SU-DHL-6 (cell line): Measurements from ENCODE around the gene NUTM2D.
"Not testable (repeated sequence)": the region's sequence is repeated elsewhere in the genome, so short reads cannot be mapped to it uniquely, and the experiment has no call there.

Experiments used
- EZH2phosphoT487 ChIP-seq: fragments of 200-600 bp; sonication (generic), shearing (Covaris generic); conservative IDR thresholded peaks from 2 replicates; pipeline ENCODE4 v1.6.1; 2018; ENCODE audit warnings: mild to moderate bottlenecking, antibody characterized with exemption, low read length, moderate library complexity, mixed read lengths
- TF ChIP-seq, protein P1 (sequence below): fragments of 200-600 bp; sonication (generic); IDR thresholded peaks from one replicate; pipeline ENCODE4 v1.5.1; 2017; ENCODE audit warnings: antibody characterized with exemption, mild to moderate bottlenecking, low read length, moderate library complexity; ENCODE audit not compliant: insufficient read depth, poor library complexity, severe bottlenecking

DNA sequence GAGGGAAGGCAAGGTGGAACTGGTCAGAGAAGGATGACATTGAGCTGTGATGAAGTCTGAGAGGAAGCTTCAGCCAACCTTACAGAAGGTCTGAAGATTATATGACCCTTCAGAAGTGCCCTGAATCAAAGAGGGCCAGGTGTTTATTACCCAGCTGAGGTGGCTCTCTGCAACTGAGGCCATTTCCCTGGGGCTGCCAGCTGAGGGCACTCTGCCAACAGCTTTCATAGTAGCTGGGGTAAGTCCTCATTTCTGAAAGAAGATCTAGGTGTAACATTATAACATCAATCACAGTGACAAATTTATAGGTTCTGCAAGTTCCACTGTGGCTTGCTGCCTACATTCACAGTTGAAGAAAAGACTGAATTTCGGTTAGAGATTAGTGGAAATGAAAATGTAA, 46.0 kb upstream of the NUTM2D start:
- TF ChIP-seq, protein P1, sequence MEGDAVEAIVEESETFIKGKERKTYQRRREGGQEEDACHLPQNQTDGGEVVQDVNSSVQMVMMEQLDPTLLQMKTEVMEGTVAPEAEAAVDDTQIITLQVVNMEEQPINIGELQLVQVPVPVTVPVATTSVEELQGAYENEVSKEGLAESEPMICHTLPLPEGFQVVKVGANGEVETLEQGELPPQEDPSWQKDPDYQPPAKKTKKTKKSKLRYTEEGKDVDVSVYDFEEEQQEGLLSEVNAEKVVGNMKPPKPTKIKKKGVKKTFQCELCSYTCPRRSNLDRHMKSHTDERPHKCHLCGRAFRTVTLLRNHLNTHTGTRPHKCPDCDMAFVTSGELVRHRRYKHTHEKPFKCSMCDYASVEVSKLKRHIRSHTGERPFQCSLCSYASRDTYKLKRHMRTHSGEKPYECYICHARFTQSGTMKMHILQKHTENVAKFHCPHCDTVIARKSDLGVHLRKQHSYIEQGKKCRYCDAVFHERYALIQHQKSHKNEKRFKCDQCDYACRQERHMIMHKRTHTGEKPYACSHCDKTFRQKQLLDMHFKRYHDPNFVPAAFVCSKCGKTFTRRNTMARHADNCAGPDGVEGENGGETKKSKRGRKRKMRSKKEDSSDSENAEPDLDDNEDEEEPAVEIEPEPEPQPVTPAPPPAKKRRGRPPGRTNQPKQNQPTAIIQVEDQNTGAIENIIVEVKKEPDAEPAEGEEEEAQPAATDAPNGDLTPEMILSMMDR, result not testable (repeated sequence)
- not testable (repeated sequence) for TF ChIP-seq EZH2phosphoT487
